GM12878 (cell line): Measurements from ENCODE around the gene BMP8B. TPM values are rescaled to one million over a fixed set of nuclear protein-coding genes. Genes with fewer than 3 reads are reported as not detected.

ENCODE experiments used
- ATAC-seq: fragments of 200-7000 bp; cut with Tn5 transposase; 3 replicates; pipeline ENCODE4 v1.9.1; 2020; ENCODE audit warnings: mild to moderate bottlenecking, moderate library complexity
- BruUV-seq: library from RNA; stranded (reverse); fragments of 400-500 nt; replicated peaks from 2 replicates; lab custom pipeline; 2021; lab: Mats Ljungman, UMichigan
- CTCF ChIA-PET: fragments of 300-600 bp; sonication (Branson Sonifier 250); formaldehyde crosslinking; extraction: SDS; loops from one replicate; lab custom pipeline; 2021; ENCODE audit warnings: inconsistent platforms; lab: Yijun Ruan, JAX
- POLR2A ChIA-PET: fragments of 350-600 bp; formaldehyde crosslinking; extraction: SDS; loops from one replicate; lab custom pipeline; 2021; ENCODE audit warnings: inconsistent platforms; lab: Charles Lee
- RAD21 ChIA-PET: fragments of 300-600 bp; sonication (Branson Sonifier 250); formaldehyde crosslinking; loops from one replicate; lab custom pipeline; 2023; ENCODE audit warnings: antibody characterized with exemption; ENCODE audit not compliant: unreplicated experiment; lab: Charles Lee
- SMC1A ChIA-PET: fragments of 300-600 bp; sonication (Branson Sonifier 250); formaldehyde crosslinking; loops from one replicate; lab custom pipeline; 2023; ENCODE audit not compliant: unreplicated experiment, uncharacterized antibody; lab: Charles Lee
- DNase-seq: peaks from one replicate; pipeline ENCODE4 v3.0.0-alpha.2; 2011; ENCODE audit warnings: low read depth, low spot score
- FAIRE-seq: peaks from 3 replicates; lab custom pipeline; 2011; peaks lifted over from hg19 to GRCh38; lab: Jason Lieb, UNC
- H2AFZ ChIP-seq: 2 replicates; pipeline ENCODE4 v1.6.0; 2011; ENCODE audit warnings: low read depth, low read length, control low read depth; ENCODE audit not compliant: control insufficient read depth
- H3K27ac ChIP-seq: 2 replicates; pipeline ENCODE4 v1.5.1; 2011; ENCODE audit warnings: control low read depth; ENCODE audit not compliant: control insufficient read depth, insufficient read depth
- H3K27me3 ChIP-seq, 2 experiments: replicated peaks in 1 of 2; 2 replicates each; pipeline versions ENCODE4 v1.6.0 to v1.6.1; 2011; ENCODE audit warnings: low read length in 1 of 2; ENCODE audit not compliant: control insufficient read depth in 2 of 2, insufficient read depth in 2 of 2
- H3K36me3 ChIP-seq, 2 experiments: 2 replicates each; pipeline ENCODE4 v1.5.1; 2011; ENCODE audit warnings: low read length in 1 of 2; ENCODE audit not compliant: control insufficient read depth in 2 of 2, insufficient read depth in 2 of 2
- H3K4me1 ChIP-seq: 2 replicates; pipeline ENCODE4 v1.6.1; 2011; ENCODE audit warnings: mild to moderate bottlenecking, low read length, moderate library complexity, mixed read lengths; ENCODE audit not compliant: control insufficient read depth, insufficient read depth
- H3K4me2 ChIP-seq: 2 replicates; pipeline ENCODE4 v1.6.0; 2011; ENCODE audit warnings: control low read depth; ENCODE audit not compliant: control insufficient read depth, insufficient read depth
- H3K4me3 ChIP-seq: fragments of 200-600 bp; sonication (generic); 2 replicates; pipeline ENCODE4 v1.5.1; 2016
- H3K79me2 ChIP-seq: 2 replicates; pipeline ENCODE4 v1.6.0; 2011; ENCODE audit warnings: low read length; ENCODE audit not compliant: control insufficient read depth, insufficient read depth
- H3K9ac ChIP-seq: 2 replicates; pipeline ENCODE4 v1.8.0; 2011; ENCODE audit warnings: low read length, control low read depth, mixed read lengths; ENCODE audit not compliant: control insufficient read depth, insufficient read depth
- H3K9me3 ChIP-seq: replicated peaks from 3 replicates; pipeline ENCODE4 v1.5.1; 2011; ENCODE audit warnings: mild to moderate bottlenecking, low read length; ENCODE audit not compliant: control insufficient read depth, insufficient read depth
- H4K20me1 ChIP-seq: 2 replicates; pipeline ENCODE4 v1.6.0; 2011; ENCODE audit not compliant: control insufficient read depth, insufficient read depth
- E4F1 ChIP-seq: fragments of 450-650 bp; IDR thresholded peaks from 2 replicates; pipeline ENCODE4 v1.6.1; 2018; ENCODE audit warnings: borderline replicate concordance, mild to moderate bottlenecking; ENCODE audit not compliant: partially characterized antibody
- ESRRA ChIP-seq: IDR thresholded peaks from 2 replicates; pipeline ENCODE4 v1.6.1; 2012; ENCODE audit warnings: mild to moderate bottlenecking, low read length, improper control_type of control experiment
- FOXK2 ChIP-seq: fragments of 450-650 bp; IDR thresholded peaks from 2 replicates; pipeline ENCODE4 v1.6.1; 2017; ENCODE audit warnings: mild to moderate bottlenecking, moderate library complexity
- IKZF1 ChIP-seq: fragments of 450-650 bp; conservative IDR thresholded peaks from 2 replicates; pipeline ENCODE4 v1.6.1; 2017; ENCODE audit warnings: antibody characterized with exemption, mild to moderate bottlenecking
- JUNB ChIP-seq: IDR thresholded peaks from 2 replicates; pipeline ENCODE4 v1.6.1; 2016; ENCODE audit warnings: antibody characterized with exemption, mild to moderate bottlenecking
- NBN ChIP-seq: fragments of 450-650 bp; IDR thresholded peaks from 2 replicates; pipeline ENCODE4 v1.6.1; 2016
- POU2F2 ChIP-seq: IDR thresholded peaks from 3 replicates; pipeline ENCODE4 v1.6.1; 2011; ENCODE audit warnings: low read depth, mild to moderate bottlenecking, low read length, borderline replicate concordance
- SMARCA5 ChIP-seq: fragments of 450-650 bp; IDR thresholded peaks from 2 replicates; pipeline ENCODE4 v1.6.1; 2017; ENCODE audit warnings: mild to moderate bottlenecking
- TBL1XR1 ChIP-seq: IDR thresholded peaks from 2 replicates; pipeline ENCODE4 v1.6.1; 2012; ENCODE audit warnings: low read depth, low read length, improper control_type of control experiment
- ZNF207 ChIP-seq: fragments of 450-650 bp; IDR thresholded peaks from 2 replicates; pipeline ENCODE4 v1.6.1; 2014; ENCODE audit warnings: antibody characterized with exemption, mild to moderate bottlenecking, borderline replicate concordance
- ZNF592 ChIP-seq: fragments of 450-650 bp; IDR thresholded peaks from 2 replicates; pipeline ENCODE4 v1.6.1; 2017; ENCODE audit warnings: mild to moderate bottlenecking, moderate library complexity
- WGBS: methylation state at CpG from one replicate; pipeline ENCODE4 v1.1.6; 2016; ENCODE audit warnings: low lambda C conversion rate; ENCODE audit not compliant: insufficient replicate concordance, insufficient coverage; ENCODE audit errors: missing lambda C conversion rate; 5-methylcytosine and 5-hydroxymethylcytosine counted together
- in situ Hi-C: fragments of 300-500 bp; cut with MboI; formaldehyde crosslinking; loops from 9 replicates; pipeline ENCODE4 v1.14.3; 2018; ENCODE audit warnings: mixed read lengths
- intact Hi-C: fragments of 100-400 bp; cut with micrococcal nuclease; formaldehyde crosslinking; loops from one replicate; pipeline ENCODE4 v1.14.2; 2022; ENCODE audit not compliant: unreplicated experiment
- polyA plus RNA-seq, 11 experiments: library from polyadenylated mRNA; depleted of rRNA in 4 of 11; unstranded in 6 of 11; stranded (reverse) in 5 of 11; fragments of >200 nt; fragmentation: Nextera tagmentation in 4 of 11; fragmentation: Illumina TruSeq in 1 of 11; extraction: Ambion mirVana in 4 of 11; extraction: Trizol in 1 of 11; gene quantifications; 1 replicate in 1 of 11; 2 replicates in 10 of 11; pipeline versions ENCODE4 v1.2.1 to v1.2.3, GENCODE V29; 2011 to 2016; ENCODE audit warnings: inconsistent platforms in 2 of 11, missing spikeins in 2 of 11, low read depth in 1 of 11
- total RNA-seq, 4 experiments: library from RNA; depleted of rRNA in 3 of 4; stranded (reverse); fragments of >200 nt in 3 of 4; fragmentation: Illumina TruSeq in 1 of 4; extraction: Trizol in 1 of 4; gene quantifications; 2 replicates each; pipeline versions ENCODE4 v1.2.1 to v1.2.3, GENCODE V29; 2013 to 2021
- TF ChIP-seq, protein P1 (sequence below): fragments of 150-350 bp; IDR thresholded peaks from 2 replicates; pipeline ENCODE4 v1.6.1; 2016; ENCODE audit warnings: low read depth, low read length
- TF ChIP-seq, protein P2 (sequence below): IDR thresholded peaks from 2 replicates; pipeline ENCODE4 v1.6.1; 2011; ENCODE audit warnings: mild to moderate bottlenecking, low read depth, low read length, moderate library complexity; ENCODE audit not compliant: insufficient replicate concordance

Gene BMP8B
- total and polyA plus RNA-seq, 10 of the 15 experiments (the other 5 are each of a cell fraction or from before 2014, with no cell fraction given): 0.09 to 1.2 (median 0.52) TPM

DNA sequence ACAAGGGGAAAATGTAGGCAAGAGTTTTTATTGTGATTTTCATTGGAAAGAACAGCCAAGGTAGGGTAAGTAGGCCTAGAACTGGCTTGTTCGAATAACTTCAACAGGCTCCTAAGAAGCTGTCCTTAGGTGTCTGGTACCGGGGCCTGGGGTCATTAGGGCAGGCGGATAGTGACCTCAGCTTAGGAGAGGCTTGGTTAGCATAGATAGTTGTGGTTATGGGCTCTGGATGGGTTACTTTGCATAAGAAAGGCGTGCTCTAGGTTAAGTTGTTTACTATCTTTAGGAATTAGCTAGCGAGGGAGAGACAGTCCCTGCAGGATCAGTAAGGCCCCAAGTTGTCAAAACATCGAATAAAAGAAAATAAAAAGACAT lies 76.7 kb downstream of the BMP8B start:
- SMC1A ChIA-PET: interaction anchor here (1.2 to 1.9 kb wide), 3 partner anchors 8 to 87 kb away, joined by 3 to 4 read pairs (median 3); no protein-coding TSS in a partner anchor
- Histone ChIP-seq H3K27ac (no peak overlapping the region), H3K9me3 (no peaks in the 10 kb centered on the region; the same call in 2 of the 3 replicates), H3K4me2 (no peak overlapping the region), H4K20me1 (no peaks in the 10 kb centered on the region), H3K4me3 (no peak overlapping the region), H3K36me3 (no peaks in the 10 kb centered on the region), H3K79me2 (no peaks in the 10 kb centered on the region), H2AFZ (no peak overlapping the region), H3K4me1 (no peaks in the 10 kb centered on the region), H3K9ac (no peak overlapping the region), H3K27me3 (0 out of 4 replicates have a peak, but pooled peaks cover 0 to 2% of the 10 kb centered on the region in 2 experiments)
- BruUV-seq: no TSS peak
- intact Hi-C loops: no loop called here
- CTCF ChIA-PET: interaction anchor here (0.6 to 2.4 kb wide), 6 partner anchors 8 to 840 kb away, joined by 3 to 8 read pairs (median 4); no protein-coding TSS in a partner anchor
- ATAC-seq: no peak
- 48% methylated on average over 6 of the region's 6 CpGs for WGBS
- no peak for FAIRE-seq
- POLR2A ChIA-PET: interaction anchor here (0.6 kb wide), 1 partner anchor 237 kb away, joined by 6 read pairs; no protein-coding TSS in a partner anchor
- in situ Hi-C loops: no loop called here
- DNase-seq: no peak
- RAD21 ChIA-PET: interaction anchor here (1.0 kb wide), 1 partner anchor 39 kb away, joined by 3 read pairs; no protein-coding TSS in a partner anchor
- TF ChIP-seq SMARCA5 (no peak), ZNF207 (no peak), ZNF592 (no peak), JUNB (no peak), ESRRA (no peak), E4F1 (no peak), TBL1XR1 (no peak), FOXK2 (no peak), NBN (no peak), IKZF1 (no peak), POU2F2 (no peak)
- TF ChIP-seq, protein P1, sequence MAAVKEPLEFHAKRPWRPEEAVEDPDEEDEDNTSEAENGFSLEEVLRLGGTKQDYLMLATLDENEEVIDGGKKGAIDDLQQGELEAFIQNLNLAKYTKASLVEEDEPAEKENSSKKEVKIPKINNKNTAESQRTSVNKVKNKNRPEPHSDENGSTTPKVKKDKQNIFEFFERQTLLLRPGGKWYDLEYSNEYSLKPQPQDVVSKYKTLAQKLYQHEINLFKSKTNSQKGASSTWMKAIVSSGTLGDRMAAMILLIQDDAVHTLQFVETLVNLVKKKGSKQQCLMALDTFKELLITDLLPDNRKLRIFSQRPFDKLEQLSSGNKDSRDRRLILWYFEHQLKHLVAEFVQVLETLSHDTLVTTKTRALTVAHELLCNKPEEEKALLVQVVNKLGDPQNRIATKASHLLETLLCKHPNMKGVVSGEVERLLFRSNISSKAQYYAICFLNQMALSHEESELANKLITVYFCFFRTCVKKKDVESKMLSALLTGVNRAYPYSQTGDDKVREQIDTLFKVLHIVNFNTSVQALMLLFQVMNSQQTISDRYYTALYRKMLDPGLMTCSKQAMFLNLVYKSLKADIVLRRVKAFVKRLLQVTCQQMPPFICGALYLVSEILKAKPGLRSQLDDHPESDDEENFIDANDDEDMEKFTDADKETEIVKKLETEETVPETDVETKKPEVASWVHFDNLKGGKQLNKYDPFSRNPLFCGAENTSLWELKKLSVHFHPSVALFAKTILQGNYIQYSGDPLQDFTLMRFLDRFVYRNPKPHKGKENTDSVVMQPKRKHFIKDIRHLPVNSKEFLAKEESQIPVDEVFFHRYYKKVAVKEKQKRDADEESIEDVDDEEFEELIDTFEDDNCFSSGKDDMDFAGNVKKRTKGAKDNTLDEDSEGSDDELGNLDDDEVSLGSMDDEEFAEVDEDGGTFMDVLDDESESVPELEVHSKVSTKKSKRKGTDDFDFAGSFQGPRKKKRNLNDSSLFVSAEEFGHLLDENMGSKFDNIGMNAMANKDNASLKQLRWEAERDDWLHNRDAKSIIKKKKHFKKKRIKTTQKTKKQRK: no peak
- TF ChIP-seq, protein P2, sequence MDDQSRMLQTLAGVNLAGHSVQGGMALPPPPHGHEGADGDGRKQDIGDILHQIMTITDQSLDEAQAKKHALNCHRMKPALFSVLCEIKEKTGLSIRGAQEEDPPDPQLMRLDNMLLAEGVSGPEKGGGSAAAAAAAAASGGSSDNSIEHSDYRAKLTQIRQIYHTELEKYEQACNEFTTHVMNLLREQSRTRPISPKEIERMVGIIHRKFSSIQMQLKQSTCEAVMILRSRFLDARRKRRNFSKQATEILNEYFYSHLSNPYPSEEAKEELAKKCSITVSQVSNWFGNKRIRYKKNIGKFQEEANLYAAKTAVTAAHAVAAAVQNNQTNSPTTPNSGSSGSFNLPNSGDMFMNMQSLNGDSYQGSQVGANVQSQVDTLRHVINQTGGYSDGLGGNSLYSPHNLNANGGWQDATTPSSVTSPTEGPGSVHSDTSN: no peak
